ENCODE data around the gene BBC3.
"Not testable (repeated sequence)": the region's sequence is repeated elsewhere in the genome, so short reads cannot be mapped to it uniquely, and the experiment has no call there.

Gene BBC3

GRCh38 chr19:47230921-47231214 is at the start of gene BBC3:
BBC3 (minus strand) TSS chr19:47231199; CDS start chr19:47228431, 2,768 bp downstream.
- peak; percentile 47 for DNase-seq

GRCh38 chr19:47280183-47280797 is 49.3 kb upstream of the BBC3 start:
- no peak for DNase-seq

GRCh38 chr19:47276513-47276912 is 45.5 kb upstream of the BBC3 start:
- not testable (repeated sequence) for DNase-seq

- DNase-seq, result peak; percentile 63
Observed at GRCh38 chr19:47275791-47276461, 44.9 kb upstream of the BBC3 start.

- peak; percentile 64 for DNase-seq
Observed at GRCh38 chr19:47274891-47275761, 44.1 kb upstream of the BBC3 start.

GRCh38 chr19:47274071-47274890 is 43.3 kb upstream of the BBC3 start, which contains the start of gene INAFM1:
INAFM1 (plus strand) TSS chr19:47274885; CDS start chr19:47274920, 35 bp downstream.
- peak; percentile 98 for DNase-seq

GRCh38 chr19:47273313-47274070 is 42.5 kb upstream of the BBC3 start:
- DNase-seq, result peak; percentile 97

GRCh38 chr19:47272448-47273312 is 41.7 kb upstream of the BBC3 start:
- peak; percentile 53 for DNase-seq

- DNase-seq, result no peak
Observed at GRCh38 chr19:47271949-47272348, 41.0 kb upstream of the BBC3 start.

GRCh38 chr19:47270408-47270807 is 39.4 kb upstream of the BBC3 start:
- no peak for DNase-seq

GRCh38 chr19:47269596-47269995 is 38.6 kb upstream of the BBC3 start:
- DNase-seq, result no peak

GRCh38 chr19:47268028-47268427 is 37.0 kb upstream of the BBC3 start:
- no peak for DNase-seq

- no peak for DNase-seq
Observed at GRCh38 chr19:47267350-47267759, 36.4 kb upstream of the BBC3 start.

GRCh38 chr19:47266401-47266941 is 35.5 kb upstream of the BBC3 start:
- no peak for DNase-seq

- DNase-seq, result peak; percentile 24
Observed at GRCh38 chr19:47264629-47265028, 33.6 kb upstream of the BBC3 start.

GRCh38 chr19:47261946-47262793 is 31.2 kb upstream of the BBC3 start:
- DNase-seq, result peak; percentile 38

GRCh38 chr19:47260476-47260875 is 29.5 kb upstream of the BBC3 start:
- DNase-seq, result no peak

- DNase-seq, result peak; percentile 27
Observed at GRCh38 chr19:47258895-47259555, 28.0 kb upstream of the BBC3 start.

GRCh38 chr19:47258434-47258833 is 27.4 kb upstream of the BBC3 start:
- DNase-seq, result peak; percentile 27
